ENCODE results near the gene CDH26. TPM values are rescaled to one million over a fixed set of nuclear protein-coding genes. Genes with fewer than 3 reads are reported as not detected.
A peak's percentile ranks its signal among the peaks of the same experiment; 100 is the strongest.

Gene CDH26
- total and polyA plus RNA-seq, 9 of the 15 experiments (the other 6 are each of a cell fraction or from before 2014, with no cell fraction given): 0.07 to 0.13 (median 0.10) TPM; not detected in 4

GRCh38 chr20:59933849-59934585 is 24.2 kb upstream of the CDH26 start (continued):
- TF ChIP-seq LCOR (CRISPR knock-in tag; IDR thresholded peaks at IDR 0.05) (peak; percentile 16; the same call in 1 of the 2 replicates), SNRNP70 (optimal IDR thresholded peaks at IDR 0.05; ENCODE audit: low read depth, low read length) (no peak), MBD2 (IDR thresholded peaks at IDR 0.05; ENCODE audit: borderline replicate concordance, low read depth) (no peak), ZBTB1 (CRISPR knock-in tag; IDR thresholded peaks at IDR 0.05; ENCODE audit: borderline replicate concordance, low read depth) (no peak), CHD4 (IDR thresholded peaks at IDR 0.05; ENCODE audit: insufficient read depth, insufficient replicate concordance, low read depth, low read length, poor library complexity, severe bottlenecking) (no peak), STAG1 (CRISPR knock-in tag; IDR thresholded peaks at IDR 0.05; ENCODE audit: borderline replicate concordance) (no peak), MYBL2 (IDR thresholded peaks at IDR 0.05; ENCODE audit: low read depth) (no peak), MYBL2 (CRISPR knock-in tag; IDR thresholded peaks at IDR 0.05; ENCODE audit: borderline replicate concordance) (no peak), NFIC (IDR thresholded peaks at IDR 0.05) (no peak), CC2D1A (IDR thresholded peaks at IDR 0.05) (no peak), EP400 (IDR thresholded peaks at IDR 0.05) (no peak), TAF9B (IDR thresholded peaks at IDR 0.05; ENCODE audit: partially characterized antibody) (no peak), NFYB (IDR thresholded peaks at IDR 0.05; ENCODE audit: extremely low read depth, insufficient read length) (no peak), LARP7 (IDR thresholded peaks at IDR 0.05) (no peak), HBP1 (CRISPR knock-in tag; IDR thresholded peaks at IDR 0.05) (no peak), NR4A1 (CRISPR knock-in tag; IDR thresholded peaks at IDR 0.05) (no peak), NR4A1 (tag; IDR thresholded peaks at IDR 0.05) (no peak), GATAD2A (IDR thresholded peaks at IDR 0.05) (no peak; the same call in 1 of the 2 replicates), SREBF1 (IDR thresholded peaks at IDR 0.05; ENCODE audit: borderline replicate concordance, low read depth, low read length) (no peak), SLC30A9 (CRISPR knock-in tag; IDR thresholded peaks at IDR 0.05) (no peak), CREB5 (CRISPR knock-in tag; IDR thresholded peaks at IDR 0.05) (no peak)
- TF ChIP-seq, protein P1, sequence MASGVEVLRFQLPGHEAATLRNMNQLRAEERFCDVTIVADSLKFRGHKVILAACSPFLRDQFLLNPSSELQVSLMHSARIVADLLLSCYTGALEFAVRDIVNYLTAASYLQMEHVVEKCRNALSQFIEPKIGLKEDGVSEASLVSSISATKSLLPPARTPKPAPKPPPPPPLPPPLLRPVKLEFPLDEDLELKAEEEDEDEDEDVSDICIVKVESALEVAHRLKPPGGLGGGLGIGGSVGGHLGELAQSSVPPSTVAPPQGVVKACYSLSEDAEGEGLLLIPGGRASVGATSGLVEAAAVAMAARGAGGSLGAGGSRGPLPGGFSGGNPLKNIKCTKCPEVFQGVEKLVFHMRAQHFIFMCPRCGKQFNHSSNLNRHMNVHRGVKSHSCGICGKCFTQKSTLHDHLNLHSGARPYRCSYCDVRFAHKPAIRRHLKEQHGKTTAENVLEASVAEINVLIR (CRISPR knock-in tag; IDR thresholded peaks at IDR 0.05): no peak
- TF ChIP-seq, protein P2, sequence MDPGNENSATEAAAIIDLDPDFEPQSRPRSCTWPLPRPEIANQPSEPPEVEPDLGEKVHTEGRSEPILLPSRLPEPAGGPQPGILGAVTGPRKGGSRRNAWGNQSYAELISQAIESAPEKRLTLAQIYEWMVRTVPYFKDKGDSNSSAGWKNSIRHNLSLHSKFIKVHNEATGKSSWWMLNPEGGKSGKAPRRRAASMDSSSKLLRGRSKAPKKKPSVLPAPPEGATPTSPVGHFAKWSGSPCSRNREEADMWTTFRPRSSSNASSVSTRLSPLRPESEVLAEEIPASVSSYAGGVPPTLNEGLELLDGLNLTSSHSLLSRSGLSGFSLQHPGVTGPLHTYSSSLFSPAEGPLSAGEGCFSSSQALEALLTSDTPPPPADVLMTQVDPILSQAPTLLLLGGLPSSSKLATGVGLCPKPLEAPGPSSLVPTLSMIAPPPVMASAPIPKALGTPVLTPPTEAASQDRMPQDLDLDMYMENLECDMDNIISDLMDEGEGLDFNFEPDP (CRISPR knock-in tag; IDR thresholded peaks at IDR 0.05): no peak
